Measurements from ENCODE around the gene ANTKMT.

ANTKMT gene

GRCh38 chr16:769934-770333 is 49.0 kb downstream of the ANTKMT start:
- in situ Hi-C loops (cut with HindIII; ENCODE audit: low sequenced_read_pairs), result no loop called here
- DNase-seq (ENCODE audit: low read depth, low spot score), result no peak
- no peak for TF ChIP-seq CTCF (IDR thresholded peaks at IDR 0.05; ENCODE audit: low read depth, low read length)
- no peak overlapping the region for H3K4me3 ChIP-seq (ENCODE audit: low read depth, low read length)

GRCh38 chr16:770411-770810 is 49.5 kb downstream of the ANTKMT start:
- in situ Hi-C loops (cut with HindIII; ENCODE audit: low sequenced_read_pairs), result no loop called here
- no peak for DNase-seq (ENCODE audit: low read depth, low spot score)
- no peak for TF ChIP-seq CTCF (IDR thresholded peaks at IDR 0.05; ENCODE audit: low read depth, low read length)
- no peak overlapping the region for H3K4me3 ChIP-seq (ENCODE audit: low read depth, low read length)

All from astrocyte of the spinal cord (primary cell).